Skin epidermis (tissue), 12 donors: ENCODE results near the gene FAR2.
"Not testable (repeated sequence)": the region's sequence is repeated elsewhere in the genome, so short reads cannot be mapped to it uniquely, and the experiment has no call there.

ENCODE experiments used
- H3K27ac ChIP-seq, 21 experiments: fragments of 200-600 bp; sonication (generic) in 11 of 21; one replicate each; pipeline ENCODE4 v1.5.0; 2020; ENCODE audit warnings: mild to moderate bottlenecking in 3 of 21, inconsistent platforms in 2 of 21, moderate library complexity in 2 of 21
- H3K4me3 ChIP-seq, 7 experiments: fragments of 200-600 bp; sonication (generic) in 2 of 7; one replicate each; pipeline ENCODE4 v1.5.0; 2020; ENCODE audit warnings: inconsistent platforms in 2 of 7, mild to moderate bottlenecking in 2 of 7, moderate library complexity in 1 of 7

Gene FAR2

DNA sequence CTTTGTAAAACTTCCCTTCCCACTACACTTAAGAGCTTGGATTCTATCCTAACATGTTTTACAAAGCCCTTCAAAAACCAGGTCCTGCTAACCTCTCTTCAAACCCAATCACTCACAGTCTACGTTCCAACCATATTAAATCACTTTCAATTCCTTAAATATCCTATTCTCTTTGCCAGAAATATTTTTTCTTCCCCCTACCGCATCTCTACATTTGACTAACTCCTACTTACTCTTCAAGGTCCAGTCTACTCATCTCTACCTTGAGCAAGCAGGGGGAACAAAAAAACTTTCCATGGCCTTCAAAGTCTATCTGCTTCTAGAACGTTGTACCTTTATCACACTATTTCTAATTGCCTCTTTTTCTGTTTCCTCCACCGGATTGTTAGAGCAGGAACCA is 225.8 kb downstream of the FAR2 start:
- Histone ChIP-seq H3K4me3 (no peak overlapping the region), H3K27ac (no peak overlapping the region)

DNA sequence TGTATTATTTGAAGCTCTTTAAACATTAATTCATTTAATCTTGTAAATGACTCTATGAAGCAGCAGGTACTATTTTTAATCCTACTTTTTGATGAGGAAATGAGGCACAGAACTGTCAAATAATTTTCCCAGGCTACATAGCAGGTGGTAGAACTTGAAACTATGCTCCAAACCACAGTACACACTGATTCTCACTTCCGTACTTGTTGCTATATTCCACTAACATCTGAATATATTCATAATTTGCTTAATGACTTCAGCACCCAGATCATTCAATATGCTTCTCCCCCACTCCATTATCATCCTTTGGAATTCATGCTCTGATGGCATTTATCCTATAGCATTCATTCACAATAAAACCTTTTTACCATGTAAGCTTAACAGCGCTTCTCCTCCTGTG is 227.0 kb downstream of the FAR2 start:
- H3K4me3 ChIP-seq: no peak overlapping the region
- no peak overlapping the region for H3K27ac ChIP-seq

DNA sequence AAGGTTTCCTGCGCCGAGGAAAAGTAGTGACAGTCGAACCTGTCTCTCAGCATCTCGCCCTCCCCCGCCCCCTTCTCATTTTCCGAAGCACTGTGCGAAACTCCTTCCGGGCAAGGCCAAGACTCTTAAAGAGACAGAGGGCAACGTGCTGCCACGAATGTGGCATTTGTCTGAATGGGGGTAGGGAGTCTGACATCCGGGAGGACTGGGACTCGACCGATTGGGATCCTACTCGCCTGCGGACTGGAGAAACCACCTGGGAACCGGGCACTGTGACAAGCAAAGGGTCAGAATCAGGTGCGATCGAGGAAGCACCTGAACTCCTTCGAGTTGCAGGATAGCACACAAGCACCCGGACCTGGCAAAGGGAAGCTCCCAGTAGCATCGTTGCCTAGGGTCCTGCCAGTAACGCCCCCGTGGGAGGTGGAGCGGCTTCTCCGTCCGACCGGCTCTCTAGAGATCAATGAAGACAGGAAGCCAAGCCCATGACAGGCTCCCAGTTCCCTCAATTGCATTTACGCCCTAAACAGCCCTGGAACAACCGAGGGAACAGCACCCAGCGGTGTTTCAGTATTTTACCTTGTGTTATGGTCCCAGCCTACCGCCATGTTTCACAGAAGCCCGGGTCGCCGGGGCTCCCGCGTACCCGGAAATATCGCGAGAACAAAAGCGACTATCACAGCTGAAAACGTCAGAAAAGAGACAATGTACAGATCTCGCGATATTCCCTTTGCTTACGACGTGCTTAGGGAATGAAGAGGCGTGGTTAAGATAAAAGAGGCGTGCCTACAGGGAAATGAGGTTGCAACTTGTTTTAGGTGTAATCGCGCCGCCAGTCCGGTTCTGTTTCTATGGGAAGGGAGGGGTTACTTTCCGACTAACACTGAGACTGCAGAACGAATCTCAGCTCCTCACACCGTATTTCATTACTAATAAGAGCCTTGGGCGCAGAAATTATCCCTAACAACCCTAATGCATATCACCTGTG is 231.8 kb downstream of the FAR2 start, which contains the start of gene ERGIC2:
Gene ERGIC2, minus strand, starts transcription at position 637 of the 988 bp plus-strand sequence. CDS start 9,539 bp downstream, outside the sequence.
- Histone ChIP-seq H3K4me3 (peak within 1 kb of the TSS; percentile 65 to 99 (median 94)), H3K27ac (peak within 1 kb of the TSS; percentile 82 to 98 (median 94))

DNA sequence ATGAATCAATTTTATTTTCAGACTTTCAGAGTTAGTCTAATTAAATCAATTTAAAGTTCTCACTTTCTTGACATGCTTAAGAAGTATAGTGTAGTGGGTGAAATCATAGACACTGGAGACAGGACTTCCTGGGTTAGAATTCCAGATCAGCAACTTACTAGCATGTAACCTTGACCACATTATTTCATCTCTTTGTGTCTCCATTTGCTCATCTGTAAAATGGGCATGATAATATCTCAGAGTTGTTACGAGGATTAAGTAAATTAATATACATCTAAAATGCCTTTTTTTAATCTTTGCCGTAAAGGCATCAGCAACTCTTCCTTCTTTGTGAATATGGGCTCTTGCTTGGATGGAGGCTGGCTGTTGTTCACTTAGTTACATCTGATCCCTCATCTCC is 233.2 kb downstream of the FAR2 start:
- no peak overlapping the region for H3K27ac ChIP-seq
- H3K4me3 ChIP-seq: no peak overlapping the region

DNA sequence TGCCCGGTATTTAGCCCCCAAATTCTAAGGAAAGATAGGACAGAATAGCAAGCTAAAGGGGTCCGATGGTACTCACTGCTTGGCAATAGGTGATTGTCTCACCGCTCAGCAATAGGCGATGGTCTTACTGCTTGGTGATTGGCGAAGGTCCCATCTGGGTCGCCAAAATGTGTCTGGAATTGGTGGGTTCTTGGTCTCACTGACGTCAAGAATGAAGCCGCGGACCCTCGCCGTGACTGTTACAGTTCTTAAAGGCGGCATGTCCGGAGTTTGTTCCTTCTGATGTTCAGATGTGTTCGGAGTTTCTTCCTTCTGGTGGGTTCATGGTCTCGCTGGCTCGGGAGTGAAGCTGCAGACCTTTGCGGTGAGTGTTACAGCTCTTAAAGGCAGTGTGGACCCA is 236.1 kb downstream of the FAR2 start:
- H3K4me3 ChIP-seq, H3K27ac ChIP-seq: not testable (repeated sequence)
